Omental fat pad (tissue), 4 donors: ENCODE results near the gene CDC25C. TPM values are rescaled to one million over a fixed set of nuclear protein-coding genes. Genes with fewer than 3 reads are reported as not detected.

Source experiments
- ATAC-seq: fragments of 150-250 bp; one replicate; pipeline ENCODE4 v1.9.1; 2016; ENCODE audit warnings: mild to moderate bottlenecking, moderate library complexity; ENCODE audit not compliant: low FRiP score
- DNase-seq: peaks from one replicate; pipeline ENCODE4 v3.0.0-alpha.2; 2019; ENCODE audit warnings: low spot score
- total RNA-seq, 4 donors: library from RNA; depleted of rRNA; stranded (reverse); fragments of >200 nt; gene quantifications; one replicate each; pipeline ENCODE4 v1.1.0, GENCODE V29; 2016
- TF ChIP-seq, protein P1 (sequence below), 3 donors: fragments of 450-650 bp; IDR thresholded peaks; one replicate each; pipeline ENCODE4 v1.5.1; 2016 to 2017; ENCODE audit warnings: antibody characterized with exemption in 3 of 3, mild to moderate bottlenecking in 3 of 3, moderate library complexity in 2 of 3

Gene CDC25C
- total RNA-seq, 4 donors from 2014 or later: 0.56 to 0.72 TPM; not detected in 2

DNA sequence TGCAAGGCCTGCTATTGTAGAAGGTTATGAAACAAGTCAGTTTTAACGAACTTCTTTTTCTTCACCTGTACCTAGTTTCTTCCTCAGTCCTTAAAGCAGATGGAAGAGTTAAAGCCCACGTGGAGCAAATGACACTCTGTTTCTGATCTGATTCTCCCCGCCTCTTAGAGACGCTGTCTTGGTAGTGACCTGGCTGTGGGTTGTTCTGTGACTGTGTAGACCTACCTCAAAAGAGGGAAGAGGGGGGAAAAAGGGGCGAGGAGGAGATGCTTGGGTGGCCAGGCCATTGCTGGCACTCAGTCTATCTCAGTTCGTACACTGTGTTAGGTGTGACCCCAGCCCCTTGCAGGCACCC is 57.8 kb downstream of the CDC25C start:
- ATAC-seq: no peak

DNA sequence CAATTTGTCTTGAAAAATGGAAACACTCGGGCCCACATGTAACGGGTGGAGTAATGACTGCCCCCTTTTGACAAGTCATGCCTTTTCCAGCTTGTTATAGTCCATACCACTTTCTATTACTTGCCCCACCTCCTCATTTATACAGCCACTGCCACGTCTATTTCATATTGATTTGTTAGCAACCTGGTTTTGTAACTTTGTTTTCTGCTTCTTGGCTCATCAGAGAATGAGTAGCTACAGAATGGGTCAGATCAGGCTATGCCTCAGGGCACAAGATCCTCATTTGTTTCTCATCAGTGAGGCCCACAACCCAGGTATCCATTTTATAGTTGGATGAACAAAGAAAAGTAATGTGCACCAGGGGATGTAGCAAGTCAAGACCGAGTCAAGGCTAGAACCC is 58.9 kb downstream of the CDC25C start:
- TF ChIP-seq, protein P1, sequence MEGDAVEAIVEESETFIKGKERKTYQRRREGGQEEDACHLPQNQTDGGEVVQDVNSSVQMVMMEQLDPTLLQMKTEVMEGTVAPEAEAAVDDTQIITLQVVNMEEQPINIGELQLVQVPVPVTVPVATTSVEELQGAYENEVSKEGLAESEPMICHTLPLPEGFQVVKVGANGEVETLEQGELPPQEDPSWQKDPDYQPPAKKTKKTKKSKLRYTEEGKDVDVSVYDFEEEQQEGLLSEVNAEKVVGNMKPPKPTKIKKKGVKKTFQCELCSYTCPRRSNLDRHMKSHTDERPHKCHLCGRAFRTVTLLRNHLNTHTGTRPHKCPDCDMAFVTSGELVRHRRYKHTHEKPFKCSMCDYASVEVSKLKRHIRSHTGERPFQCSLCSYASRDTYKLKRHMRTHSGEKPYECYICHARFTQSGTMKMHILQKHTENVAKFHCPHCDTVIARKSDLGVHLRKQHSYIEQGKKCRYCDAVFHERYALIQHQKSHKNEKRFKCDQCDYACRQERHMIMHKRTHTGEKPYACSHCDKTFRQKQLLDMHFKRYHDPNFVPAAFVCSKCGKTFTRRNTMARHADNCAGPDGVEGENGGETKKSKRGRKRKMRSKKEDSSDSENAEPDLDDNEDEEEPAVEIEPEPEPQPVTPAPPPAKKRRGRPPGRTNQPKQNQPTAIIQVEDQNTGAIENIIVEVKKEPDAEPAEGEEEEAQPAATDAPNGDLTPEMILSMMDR (IDR thresholded peaks at IDR 0.05): no peak
- ATAC-seq (no peak), DNase-seq (no peak)

More for the DNA sequence above, 57.8 kb downstream of the CDC25C start:
- DNase-seq: no peak
- TF ChIP-seq, protein P1 (IDR thresholded peaks at IDR 0.05): no peak

DNA sequence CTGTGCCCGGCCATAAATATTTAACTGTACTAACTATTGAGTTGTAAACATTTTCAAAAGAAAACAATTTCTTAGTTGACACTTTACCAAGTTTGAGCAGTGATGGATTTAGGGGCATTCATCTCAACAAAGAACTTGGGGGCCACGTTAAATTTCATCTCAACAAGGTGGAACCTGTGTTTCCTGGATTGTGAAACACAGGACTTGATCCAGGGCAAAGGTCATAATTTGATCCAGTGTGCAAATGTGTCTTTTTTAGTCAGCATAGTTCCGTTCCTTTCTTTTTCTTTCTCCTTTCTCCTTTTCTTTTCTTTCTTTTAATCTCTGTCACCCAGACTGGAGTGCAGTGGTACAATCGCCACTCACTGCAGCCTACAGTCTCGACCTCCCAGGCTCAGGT is 60.3 kb downstream of the CDC25C start:
- TF ChIP-seq, protein P1 (IDR thresholded peaks at IDR 0.05): no peak
- no peak for DNase-seq

DNA sequence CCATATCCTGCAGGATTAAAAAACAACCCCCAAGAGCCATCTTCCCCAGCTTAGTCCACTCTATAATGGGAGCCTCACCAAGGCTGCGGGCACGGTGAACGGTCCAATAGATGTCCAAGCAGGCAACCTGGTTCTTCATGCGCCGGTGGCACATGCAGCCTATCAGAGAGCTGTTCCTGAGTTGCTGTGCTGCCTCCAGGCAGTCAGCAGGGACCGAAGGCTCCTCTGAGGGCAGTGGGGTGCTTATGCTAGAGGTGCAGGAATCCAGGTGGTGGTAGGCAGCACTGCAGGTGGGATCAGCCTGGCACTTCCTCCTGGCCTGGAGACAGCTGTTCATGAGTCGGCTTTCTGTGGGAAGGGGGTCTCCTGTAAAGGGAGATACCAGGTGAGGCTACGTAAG is 67.4 kb downstream of the CDC25C start:
- ATAC-seq: no peak
- no peak for DNase-seq
- TF ChIP-seq, protein P1 (IDR thresholded peaks at IDR 0.05): no peak

More for the DNA sequence above, 60.3 kb downstream of the CDC25C start:
- no peak for ATAC-seq

DNA sequence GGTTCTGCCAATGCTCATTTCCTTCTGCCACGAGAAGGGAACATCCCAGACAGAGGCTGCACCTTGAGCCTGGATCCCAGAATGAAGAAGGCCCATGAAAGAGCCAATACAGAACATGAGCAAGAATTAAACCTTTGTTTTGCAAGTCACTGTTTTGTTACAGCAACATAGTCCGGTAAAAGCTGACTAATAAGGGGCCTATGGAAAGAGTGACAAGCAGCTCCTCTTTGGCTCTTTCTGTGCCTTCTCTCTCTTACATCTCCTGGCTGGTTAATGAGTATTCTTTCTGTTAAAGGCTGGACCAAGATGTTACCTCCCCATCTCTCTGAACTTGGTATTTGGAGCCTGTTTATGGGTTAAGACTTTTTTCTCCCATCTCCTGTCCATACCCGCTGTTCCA is 68.0 kb downstream of the CDC25C start:
- TF ChIP-seq, protein P1 (IDR thresholded peaks at IDR 0.05): no peak

DNA sequence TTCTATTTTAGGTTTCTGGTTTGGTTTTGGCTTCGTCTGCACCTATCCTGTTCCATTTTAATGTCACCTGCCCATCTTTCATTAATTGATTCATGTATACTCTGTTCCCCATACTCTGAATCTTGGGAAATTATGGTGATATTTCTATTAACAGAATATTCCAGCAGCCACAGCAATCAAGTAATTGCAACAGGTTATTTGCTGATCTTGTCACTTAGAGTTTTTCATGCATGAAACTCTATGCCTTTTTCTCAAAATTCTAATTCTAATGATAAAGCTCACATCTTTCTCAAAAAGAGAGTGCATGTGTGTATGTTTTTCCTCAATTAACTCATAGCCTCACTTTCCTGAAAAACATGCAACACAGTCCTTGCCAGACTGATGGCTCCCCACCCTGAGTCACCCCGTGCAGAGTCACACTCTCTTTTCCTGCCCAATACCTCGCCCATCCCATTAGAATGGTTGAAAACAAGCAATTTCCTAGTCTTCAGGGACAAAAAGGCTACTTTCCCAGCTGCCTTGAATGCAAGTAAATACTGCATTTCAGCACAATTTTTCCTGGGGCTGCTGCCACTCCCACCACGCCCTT is 72.8 kb downstream of the CDC25C start:
- TF ChIP-seq, protein P1 (IDR thresholded peaks at IDR 0.05): no peak
- DNase-seq (no peak), ATAC-seq (no peak)

More for the DNA sequence above, 68.0 kb downstream of the CDC25C start:
- no peak for DNase-seq
- ATAC-seq: no peak

DNA sequence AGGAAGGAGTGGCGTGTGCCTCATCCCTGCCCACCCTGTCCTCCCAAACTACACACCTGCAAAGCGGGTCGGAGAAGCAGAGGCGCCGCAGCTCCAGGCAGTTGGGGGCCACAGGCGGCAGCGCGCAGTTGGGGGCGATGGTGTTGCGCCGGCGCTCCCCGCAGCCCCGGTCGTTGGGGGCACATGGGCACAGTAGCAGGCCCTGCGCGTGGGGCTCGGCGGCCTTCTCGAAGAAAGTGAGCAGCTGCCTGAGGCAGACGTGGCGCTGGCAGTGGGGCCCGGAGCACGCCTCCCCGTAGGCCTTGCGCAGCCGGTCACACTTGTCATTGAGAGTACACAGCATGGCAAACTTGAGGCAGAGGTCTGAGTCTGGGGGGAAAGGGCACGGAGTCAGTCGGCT is 74.0 kb downstream of the CDC25C start:
- TF ChIP-seq, protein P1 (IDR thresholded peaks at IDR 0.05): no peak
- ATAC-seq (no peak), DNase-seq (no peak)
